ACC112 (cell line): Measurements from ENCODE around the gene C16orf90.
"Not testable (repeated sequence)": the region's sequence is repeated elsewhere in the genome, so short reads cannot be mapped to it uniquely, and the experiment has no call there.

Experiments
- H2AFZ ChIP-seq: fragments of 200-600 bp; sonication (generic); one replicate; pipeline ENCODE4 v1.6.0; 2017; ENCODE audit warnings: antibody characterized with exemption, low read length; ENCODE audit not compliant: unreplicated experiment
- H3K27ac ChIP-seq: fragments of 200-600 bp; sonication (generic); 2 replicates; pipeline ENCODE4 v1.5.1; 2014; ENCODE audit warnings: low read depth, mild to moderate bottlenecking, antibody characterized with exemption, low read length, moderate library complexity
- H3K27me3 ChIP-seq: fragments of 200-600 bp; sonication (generic); 2 replicates; pipeline ENCODE4 v1.6.1; 2014; ENCODE audit warnings: mild to moderate bottlenecking, antibody characterized with exemption, low read length, moderate library complexity, mixed read lengths; ENCODE audit not compliant: insufficient read depth
- H3K36me3 ChIP-seq: fragments of 200-600 bp; sonication (generic); 2 replicates; pipeline ENCODE4 v1.6.1; 2016; ENCODE audit warnings: mild to moderate bottlenecking, antibody characterized with exemption, low read length, moderate library complexity, mixed read lengths; ENCODE audit not compliant: insufficient read depth
- H3K4me1 ChIP-seq: fragments of 200-600 bp; sonication (generic); one replicate; pipeline ENCODE4 v1.6.1; 2016; ENCODE audit warnings: low read length, mixed read lengths; ENCODE audit not compliant: insufficient read depth, unreplicated experiment, control insufficient read depth
- H3K4me3 ChIP-seq: fragments of 200-600 bp; sonication (generic); 2 replicates; pipeline ENCODE4 v1.5.1; 2014; ENCODE audit warnings: mild to moderate bottlenecking, low read depth, low read length
- H3K79me2 ChIP-seq: fragments of 200-600 bp; sonication (generic); one replicate; pipeline ENCODE4 v1.6.0; 2016; ENCODE audit warnings: low read length; ENCODE audit not compliant: control insufficient read depth, unreplicated experiment, insufficient read depth

C16orf90 gene

GRCh38 chr16:3484318-3485096 is 10.8 kb downstream of the C16orf90 start:
- peaks cover 5% of the 10 kb centered on the region for H3K36me3 ChIP-seq
- H3K27me3 ChIP-seq, result no peaks in the 10 kb centered on the region
- H3K27ac ChIP-seq, result no peak overlapping the region
- H3K4me3 ChIP-seq, result no peak overlapping the region
- no peaks in the 10 kb centered on the region for H3K79me2 ChIP-seq
- H3K4me1 ChIP-seq, result no peaks in the 10 kb centered on the region
- no peak overlapping the region for H2AFZ ChIP-seq

GRCh38 chr16:3482659-3483241 is 12.5 kb downstream of the C16orf90 start:
- H3K79me2 ChIP-seq, result peaks cover 4% of the 10 kb centered on the region
- H3K27ac ChIP-seq, result no peak overlapping the region
- H3K27me3 ChIP-seq, result no peaks in the 10 kb centered on the region
- no peak overlapping the region for H2AFZ ChIP-seq
- H3K4me1 ChIP-seq, result no peaks in the 10 kb centered on the region
- peaks cover 5% of the 10 kb centered on the region for H3K36me3 ChIP-seq
- no peak overlapping the region for H3K4me3 ChIP-seq

DNA sequence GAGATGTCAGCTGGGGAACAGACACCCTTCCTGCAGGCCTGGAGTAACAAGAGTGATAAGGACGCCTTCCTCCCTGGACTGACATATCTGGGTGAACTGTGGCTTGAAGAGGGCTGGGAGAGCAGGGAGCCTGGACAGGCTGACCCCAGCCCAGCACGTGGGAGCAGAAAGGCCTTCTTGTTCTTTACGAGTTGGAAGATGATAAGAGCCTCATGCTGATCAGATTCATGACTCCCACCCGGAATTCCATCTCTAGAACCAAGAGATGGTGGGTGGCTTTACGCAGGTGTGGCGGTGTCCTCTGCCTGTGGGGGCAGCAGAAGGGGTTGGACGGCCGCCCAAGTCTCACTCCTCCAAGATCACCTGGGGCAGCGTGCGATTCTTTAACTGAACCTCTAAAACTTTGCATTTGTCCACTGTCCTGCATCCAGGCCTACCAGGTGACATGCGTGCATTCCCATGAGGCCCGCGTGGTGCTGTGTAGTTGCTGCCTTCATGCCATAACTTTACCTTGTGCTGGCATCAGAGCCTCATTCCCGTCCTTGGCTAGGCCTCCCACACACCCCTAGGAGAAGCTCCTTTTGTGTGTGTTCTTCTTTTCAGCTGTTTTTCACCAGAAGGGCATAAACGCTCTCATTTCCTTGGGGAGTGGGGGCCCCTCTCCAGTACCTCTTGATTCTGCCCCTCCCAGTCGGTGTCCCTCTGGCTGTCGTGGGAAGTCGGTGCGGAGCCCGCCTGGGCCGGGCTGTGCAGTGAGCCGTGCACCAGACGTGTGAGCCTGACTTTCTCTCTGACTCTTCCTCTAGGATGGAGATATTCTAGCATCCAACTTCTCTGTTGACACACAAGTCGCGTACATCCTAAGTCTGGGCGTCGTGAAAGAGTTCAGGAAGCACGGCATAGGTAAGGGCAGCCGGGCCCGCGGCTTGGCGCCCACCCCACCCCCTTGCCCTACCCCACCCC is 13.3 kb downstream of the C16orf90 start:
- Histone ChIP-seq H3K27ac (no peak overlapping the region), H3K79me2 (peaks cover 4% of the 10 kb centered on the region), H2AFZ (no peak overlapping the region), H3K4me3 (no peak overlapping the region), H3K36me3 (peaks cover 5% of the 10 kb centered on the region), H3K4me1 (no peaks in the 10 kb centered on the region), H3K27me3 (no peaks in the 10 kb centered on the region)

- H3K79me2 ChIP-seq, result peaks cover 8% of the 10 kb centered on the region
- no peaks in the 10 kb centered on the region for H3K4me1 ChIP-seq
- H3K27ac ChIP-seq, result no peak overlapping the region
- H3K4me3 ChIP-seq, result no peak overlapping the region
- no peaks in the 10 kb centered on the region for H3K27me3 ChIP-seq
- H2AFZ ChIP-seq, result no peak overlapping the region
- H3K36me3 ChIP-seq, result peaks cover 5% of the 10 kb centered on the region
These were observed 14.2 kb downstream of the C16orf90 start for GRCh38 chr16:3480901-3481695.

DNA sequence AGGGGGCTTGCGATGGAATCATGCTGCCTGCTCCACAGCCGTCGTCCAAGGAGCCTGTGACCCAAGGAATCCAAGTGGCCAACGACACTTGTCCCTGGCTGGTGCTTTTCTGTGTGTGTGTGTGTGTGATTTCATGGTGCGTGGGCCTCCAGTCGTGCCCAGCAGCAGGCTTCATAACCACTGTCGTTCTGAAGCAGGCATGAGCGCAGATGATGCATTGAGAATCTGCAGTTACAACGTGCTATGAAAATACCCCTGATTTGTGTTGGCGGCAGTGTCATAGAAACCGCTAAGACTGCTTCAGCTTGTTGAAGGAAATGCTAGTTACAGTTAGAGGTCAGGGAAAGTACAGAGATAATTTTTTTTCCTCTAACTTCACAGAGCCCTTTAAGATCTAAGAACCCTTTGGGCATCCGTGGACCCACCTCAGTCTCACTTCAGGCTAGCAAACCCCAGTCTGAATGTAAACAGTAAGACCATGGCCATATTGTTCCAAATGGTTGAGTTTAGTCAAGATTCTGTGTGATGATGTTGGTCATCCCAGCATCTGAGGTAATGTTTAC is 15.6 kb downstream of the C16orf90 start:
- Histone ChIP-seq H3K79me2 (peaks cover 18% of the 10 kb centered on the region), H2AFZ (no peak overlapping the region), H3K4me3 (no peak overlapping the region), H3K4me1 (no peaks in the 10 kb centered on the region), H3K27me3 (no peaks in the 10 kb centered on the region), H3K36me3 (no peaks in the 10 kb centered on the region), H3K27ac (no peak overlapping the region)

- Histone ChIP-seq H3K79me2 (peaks cover 32% of the 10 kb centered on the region), H3K27ac (no peak overlapping the region), H3K4me1 (no peaks in the 10 kb centered on the region), H2AFZ (no peak overlapping the region), H3K27me3 (no peaks in the 10 kb centered on the region), H3K36me3 (no peaks in the 10 kb centered on the region), H3K4me3 (no peak overlapping the region)
These were observed 16.9 kb downstream of the C16orf90 start for GRCh38 chr16:3478242-3478925.

GRCh38 chr16:3476409-3476808 is 18.9 kb downstream of the C16orf90 start:
- Histone ChIP-seq H3K79me2 (peaks cover 50% of the 10 kb centered on the region), H3K36me3 (peaks cover 3% of the 10 kb centered on the region; the same call in 1 of the 2 replicates), H3K4me1 (no peaks in the 10 kb centered on the region), H2AFZ (no peak overlapping the region), H3K27me3 (no peaks in the 10 kb centered on the region), H3K4me3 (no peak overlapping the region), H3K27ac (no peak overlapping the region)

DNA sequence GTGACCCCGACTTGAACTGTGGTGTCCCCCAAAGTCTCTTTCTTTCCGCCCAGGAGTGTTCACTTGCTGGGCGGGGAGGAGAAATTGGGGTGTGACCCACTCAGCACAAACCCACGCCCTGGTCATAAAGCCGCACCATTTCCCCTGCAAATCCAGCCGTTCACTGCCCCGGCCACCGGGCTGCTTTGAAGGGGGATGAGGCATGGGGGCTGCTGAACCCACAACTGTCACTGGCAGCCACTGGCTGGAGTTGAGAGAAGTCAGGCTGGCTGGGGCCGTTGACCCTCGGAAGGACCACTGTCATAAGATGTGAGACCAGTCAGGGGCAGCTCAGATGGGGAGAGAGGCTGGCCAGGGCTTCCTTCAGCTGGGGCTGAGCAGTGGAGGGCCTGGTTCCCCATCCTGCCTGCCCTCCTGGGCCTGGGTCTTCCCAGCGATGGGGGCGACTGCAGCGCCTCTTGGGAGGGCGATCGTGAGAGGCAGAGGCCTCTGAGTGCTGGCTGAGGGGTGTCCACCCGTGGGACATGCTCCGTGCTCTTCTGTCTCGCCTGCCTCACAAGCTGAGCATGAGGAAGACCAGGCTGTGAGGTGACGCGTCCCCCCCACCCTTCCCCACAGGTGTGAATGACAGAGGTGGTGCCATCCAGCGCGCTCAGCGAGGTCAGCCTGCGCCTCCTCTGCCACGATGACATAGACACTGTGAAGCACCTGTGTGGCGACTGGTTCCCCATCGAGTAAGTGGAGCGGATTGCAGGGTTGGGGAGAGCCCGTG is 19.5 kb downstream of the C16orf90 start:
- no peak overlapping the region for H3K4me3 ChIP-seq
- H3K79me2 ChIP-seq, result peaks cover 52% of the 10 kb centered on the region
- H3K27ac ChIP-seq, result no peak overlapping the region
- no peak overlapping the region for H2AFZ ChIP-seq
- H3K27me3 ChIP-seq, result no peaks in the 10 kb centered on the region
- peaks cover 3% of the 10 kb centered on the region; the same call in 1 of the 2 replicates for H3K36me3 ChIP-seq
- H3K4me1 ChIP-seq, result no peaks in the 10 kb centered on the region

DNA sequence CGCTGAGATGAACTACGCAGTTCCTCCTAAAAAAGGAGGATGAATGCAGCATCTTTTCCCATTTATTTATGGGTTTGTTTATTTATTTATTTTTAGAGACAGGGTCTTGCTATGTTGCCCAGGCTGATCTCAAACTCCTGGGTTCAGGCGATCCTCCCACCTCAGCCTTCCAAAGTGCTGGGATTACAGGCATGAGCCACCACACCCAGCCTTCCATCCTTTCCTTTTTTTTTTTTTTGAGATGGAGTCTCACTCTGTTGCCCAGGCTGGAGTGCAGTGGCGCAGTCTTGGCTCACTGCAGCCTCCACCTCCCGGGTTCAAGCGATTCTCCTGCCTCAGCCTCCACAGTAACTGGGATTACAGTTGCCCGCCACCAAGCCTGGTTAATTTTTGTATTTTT is 20.4 kb downstream of the C16orf90 start:
- H3K79me2 ChIP-seq, result peaks cover 61% of the 10 kb centered on the region
- not testable (repeated sequence) for H3K27ac ChIP-seq, H3K27me3 ChIP-seq, H2AFZ ChIP-seq, H3K4me1 ChIP-seq, H3K4me3 ChIP-seq, H3K36me3 ChIP-seq
